Uterus (tissue), 4 donors: Measurements from ENCODE around the gene CHRNA4. TPM values are rescaled to one million over a fixed set of nuclear protein-coding genes. Genes with fewer than 3 reads are reported as not detected.

ENCODE experiments used
- DNase-seq, 2 donors: peaks; one replicate each; pipeline ENCODE4 v3.0.0-alpha.2; 2019 to 2020
- H3K27ac ChIP-seq, 2 donors: fragments of 200-600 bp; sonication (generic); 1 replicate in 1 of 2; 2 replicates in 1 of 2; pipeline ENCODE4 v1.5.1; 2016 to 2018
- H3K27me3 ChIP-seq, 2 donors: fragments of 200-600 bp; sonication (generic); one replicate each; pipeline ENCODE4 v1.5.1; 2018 to 2019; ENCODE audit warnings: control low read depth in 1 of 2
- H3K36me3 ChIP-seq, 2 donors: fragments of 200-600 bp; sonication (generic); one replicate each; pipeline ENCODE4 v1.5.1; 2019; ENCODE audit warnings: control low read depth in 1 of 2
- H3K4me1 ChIP-seq, 2 donors: fragments of 200-600 bp; sonication (generic); one replicate each; pipeline ENCODE4 v1.5.1; 2018 to 2019; ENCODE audit warnings: control low read depth in 1 of 2
- H3K4me3 ChIP-seq, 2 donors: fragments of 200-600 bp; sonication (generic); 1 replicate in 1 of 2; 2 replicates in 1 of 2; pipeline ENCODE4 v1.5.1; 2018 to 2019; ENCODE audit warnings: mild to moderate bottlenecking in 1 of 2
- H3K9me3 ChIP-seq, 2 donors: fragments of 200-600 bp; sonication (generic); one replicate each; pipeline ENCODE4 v1.5.1; 2019; ENCODE audit warnings: control low read depth in 1 of 2
- POLR2A ChIP-seq, 2 donors: fragments of 450-650 bp; IDR thresholded peaks; one replicate each; pipeline ENCODE4 v1.6.1; 2016; ENCODE audit warnings: antibody characterized with exemption in 2 of 2, mild to moderate bottlenecking in 1 of 2, moderate library complexity in 1 of 2
- intact Hi-C: fragments of 100-400 bp; cut with DNase I; formaldehyde crosslinking; loops from one replicate; pipeline ENCODE4 v1.15.1; 2023; ENCODE audit warnings: low total_unique reads
- total RNA-seq, 4 donors: library from RNA; depleted of rRNA in 3 of 4; stranded (reverse); fragments of >200 nt in 3 of 4; gene quantifications; one replicate each; pipeline versions ENCODE4 v1.1.0 to v1.2.4, GENCODE V29; 2014 to 2023
- TF ChIP-seq, protein P1 (sequence below), 4 experiments: fragments of 200-600 bp in 2 of 4; fragments of 450-650 bp in 2 of 4; sonication (generic) in 2 of 4; IDR thresholded peaks; one replicate each; pipeline ENCODE4 v1.5.1; 2016 to 2019; ENCODE audit warnings: antibody characterized with exemption in 4 of 4, mild to moderate bottlenecking in 2 of 4, moderate library complexity in 1 of 4
- donor health status: DM: yes; HTN: yes; CAD: no.

The CHRNA4 gene
- total RNA-seq, 4 donors from 2014 or later, result 0.21 to 1.5 TPM; not detected in 2

DNA sequence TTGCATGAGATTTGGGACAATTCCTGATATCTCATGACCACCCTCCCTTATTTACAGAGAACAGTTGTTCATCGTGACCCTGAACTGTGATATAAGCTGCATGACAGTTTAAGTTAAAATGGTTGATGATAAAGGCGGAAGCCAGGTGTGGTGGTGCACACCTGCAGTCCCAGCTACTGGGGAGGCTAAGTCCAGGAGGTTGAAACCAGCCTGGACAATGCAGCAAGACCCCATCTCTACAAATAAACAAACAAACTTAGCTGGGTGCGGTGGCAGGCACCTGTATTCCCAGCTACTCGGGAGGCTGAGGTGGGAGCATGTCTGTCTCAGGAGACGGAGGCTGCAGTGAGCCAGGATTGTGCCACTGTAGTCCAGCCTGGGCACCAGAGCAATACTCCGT, 44.1 kb downstream of the CHRNA4 start:
- no peaks in the 10 kb centered on the region for H3K4me1 ChIP-seq
- H3K27ac ChIP-seq, result no peak overlapping the region
- no peaks in the 10 kb centered on the region for H3K36me3 ChIP-seq
- DNase-seq, result no peak
- H3K4me3 ChIP-seq, result no peak overlapping the region
- H3K9me3 ChIP-seq, result no peaks in the 10 kb centered on the region
- H3K27me3 ChIP-seq, result no peaks in the 10 kb centered on the region
- no peak for TF ChIP-seq POLR2A (IDR thresholded peaks at IDR 0.05)
- TF ChIP-seq, protein P1, sequence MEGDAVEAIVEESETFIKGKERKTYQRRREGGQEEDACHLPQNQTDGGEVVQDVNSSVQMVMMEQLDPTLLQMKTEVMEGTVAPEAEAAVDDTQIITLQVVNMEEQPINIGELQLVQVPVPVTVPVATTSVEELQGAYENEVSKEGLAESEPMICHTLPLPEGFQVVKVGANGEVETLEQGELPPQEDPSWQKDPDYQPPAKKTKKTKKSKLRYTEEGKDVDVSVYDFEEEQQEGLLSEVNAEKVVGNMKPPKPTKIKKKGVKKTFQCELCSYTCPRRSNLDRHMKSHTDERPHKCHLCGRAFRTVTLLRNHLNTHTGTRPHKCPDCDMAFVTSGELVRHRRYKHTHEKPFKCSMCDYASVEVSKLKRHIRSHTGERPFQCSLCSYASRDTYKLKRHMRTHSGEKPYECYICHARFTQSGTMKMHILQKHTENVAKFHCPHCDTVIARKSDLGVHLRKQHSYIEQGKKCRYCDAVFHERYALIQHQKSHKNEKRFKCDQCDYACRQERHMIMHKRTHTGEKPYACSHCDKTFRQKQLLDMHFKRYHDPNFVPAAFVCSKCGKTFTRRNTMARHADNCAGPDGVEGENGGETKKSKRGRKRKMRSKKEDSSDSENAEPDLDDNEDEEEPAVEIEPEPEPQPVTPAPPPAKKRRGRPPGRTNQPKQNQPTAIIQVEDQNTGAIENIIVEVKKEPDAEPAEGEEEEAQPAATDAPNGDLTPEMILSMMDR (IDR thresholded peaks at IDR 0.05), result no peak
- intact Hi-C loops, result no loop called here

DNA sequence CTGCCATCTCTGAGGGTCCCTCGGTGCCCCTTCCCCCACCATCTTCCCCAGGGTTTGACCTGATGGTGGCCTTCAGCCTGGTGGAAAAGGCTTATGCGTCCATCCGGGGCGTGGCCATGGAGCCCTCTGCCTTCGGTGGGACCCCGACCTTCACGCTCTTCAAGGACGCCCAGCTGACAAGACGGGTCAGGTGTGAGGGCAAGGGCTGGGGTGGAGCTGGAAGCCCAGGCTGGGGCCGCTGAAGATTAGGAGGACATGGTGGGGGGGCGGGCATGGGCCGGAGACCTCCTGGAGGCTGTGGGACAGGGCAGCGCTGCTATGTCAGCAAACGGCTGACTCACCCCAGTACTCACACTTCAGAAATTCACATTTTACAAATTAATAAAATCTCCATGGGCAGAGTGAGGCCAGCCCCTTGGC, 44.6 kb downstream of the CHRNA4 start:
- no peak for DNase-seq
- Histone ChIP-seq H3K36me3 (no peaks in the 10 kb centered on the region), H3K4me1 (no peaks in the 10 kb centered on the region), H3K4me3 (no peak overlapping the region), H3K27ac (no peak overlapping the region), H3K27me3 (no peaks in the 10 kb centered on the region), H3K9me3 (no peaks in the 10 kb centered on the region)
- intact Hi-C loops, result no loop called here
- TF ChIP-seq, protein P1 (IDR thresholded peaks at IDR 0.05), result no peak
- no peak for TF ChIP-seq POLR2A (IDR thresholded peaks at IDR 0.05)

GRCh38 chr20:63315731-63316491, 45.2 kb downstream of the CHRNA4 start:
- H3K4me3 ChIP-seq, result no peak overlapping the region
- DNase-seq, result no peak
- H3K36me3 ChIP-seq, result no peaks in the 10 kb centered on the region
- TF ChIP-seq, protein P1 (IDR thresholded peaks at IDR 0.05), result no peak
- TF ChIP-seq POLR2A (IDR thresholded peaks at IDR 0.05), result no peak
- H3K27me3 ChIP-seq, result no peaks in the 10 kb centered on the region
- no peaks in the 10 kb centered on the region for H3K4me1 ChIP-seq
- no peaks in the 10 kb centered on the region for H3K9me3 ChIP-seq
- H3K27ac ChIP-seq, result no peak overlapping the region
- intact Hi-C loops, result no loop called here

GRCh38 chr20:63315240-63315689, 45.9 kb downstream of the CHRNA4 start:
- no peak for DNase-seq
- Histone ChIP-seq H3K9me3 (no peaks in the 10 kb centered on the region), H3K4me3 (no peak overlapping the region), H3K4me1 (no peaks in the 10 kb centered on the region), H3K36me3 (no peaks in the 10 kb centered on the region), H3K27ac (no peak overlapping the region), H3K27me3 (no peaks in the 10 kb centered on the region)
- TF ChIP-seq POLR2A (IDR thresholded peaks at IDR 0.05), result no peak
- TF ChIP-seq, protein P1 (IDR thresholded peaks at IDR 0.05), result no peak
- intact Hi-C loops, result no loop called here

- intact Hi-C loops, result loop anchor here (5.0 kb wide), 1 partner anchor 277 kb away; no protein-coding TSS in a partner anchor
Measured at GRCh38 chr20:63314566-63315239, 46.4 kb downstream of the CHRNA4 start.

More at GRCh38 chr20:63314566-63315239, 46.4 kb downstream of the CHRNA4 start:
- H3K9me3 ChIP-seq, result no peaks in the 10 kb centered on the region
- no peak for TF ChIP-seq POLR2A (IDR thresholded peaks at IDR 0.05)
- TF ChIP-seq, protein P1 (IDR thresholded peaks at IDR 0.05), result no peak
- DNase-seq, result no peak
- no peak overlapping the region for H3K4me3 ChIP-seq
- no peaks in the 10 kb centered on the region for H3K4me1 ChIP-seq
- H3K27ac ChIP-seq, result no peak overlapping the region
- no peaks in the 10 kb centered on the region for H3K36me3 ChIP-seq
- no peaks in the 10 kb centered on the region for H3K27me3 ChIP-seq
